Measurements from ENCODE around the gene RPL27.
"Not testable (repeated sequence)": the region's sequence is repeated elsewhere in the genome, so short reads cannot be mapped to it uniquely, and the experiment has no call there.

- TF ChIP-seq, protein P1, sequence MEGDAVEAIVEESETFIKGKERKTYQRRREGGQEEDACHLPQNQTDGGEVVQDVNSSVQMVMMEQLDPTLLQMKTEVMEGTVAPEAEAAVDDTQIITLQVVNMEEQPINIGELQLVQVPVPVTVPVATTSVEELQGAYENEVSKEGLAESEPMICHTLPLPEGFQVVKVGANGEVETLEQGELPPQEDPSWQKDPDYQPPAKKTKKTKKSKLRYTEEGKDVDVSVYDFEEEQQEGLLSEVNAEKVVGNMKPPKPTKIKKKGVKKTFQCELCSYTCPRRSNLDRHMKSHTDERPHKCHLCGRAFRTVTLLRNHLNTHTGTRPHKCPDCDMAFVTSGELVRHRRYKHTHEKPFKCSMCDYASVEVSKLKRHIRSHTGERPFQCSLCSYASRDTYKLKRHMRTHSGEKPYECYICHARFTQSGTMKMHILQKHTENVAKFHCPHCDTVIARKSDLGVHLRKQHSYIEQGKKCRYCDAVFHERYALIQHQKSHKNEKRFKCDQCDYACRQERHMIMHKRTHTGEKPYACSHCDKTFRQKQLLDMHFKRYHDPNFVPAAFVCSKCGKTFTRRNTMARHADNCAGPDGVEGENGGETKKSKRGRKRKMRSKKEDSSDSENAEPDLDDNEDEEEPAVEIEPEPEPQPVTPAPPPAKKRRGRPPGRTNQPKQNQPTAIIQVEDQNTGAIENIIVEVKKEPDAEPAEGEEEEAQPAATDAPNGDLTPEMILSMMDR (IDR thresholded peaks at IDR 0.05): not testable (repeated sequence)
- TF ChIP-seq POLR2A (IDR thresholded peaks at IDR 0.05): not testable (repeated sequence)
These were observed 4.3 kb upstream of the RPL27 start for GRCh38 chr17:42993913-42994312.
